Thyroid gland (tissue), 4 donors: ENCODE measurements around the gene EFNA4. TPM values are rescaled to one million over a fixed set of nuclear protein-coding genes. Genes with fewer than 3 reads are reported as not detected.

Experiments
- DNase-seq, 2 donors: peaks; one replicate each; pipeline ENCODE4 v3.0.0-alpha.2; 2019
- H3K27ac ChIP-seq, 3 donors: fragments of 200-600 bp; sonication (generic); 1 replicate in 2 of 3; 2 replicates in 1 of 3; pipeline ENCODE4 v1.5.1; 2016 to 2019; ENCODE audit warnings: mild to moderate bottlenecking in 1 of 3, moderate library complexity in 1 of 3
- H3K27me3 ChIP-seq: fragments of 200-600 bp; sonication (generic); one replicate; pipeline ENCODE4 v1.5.1; 2019
- H3K36me3 ChIP-seq, 2 donors: fragments of 200-600 bp; sonication (generic); one replicate each; pipeline ENCODE4 v1.5.1; 2016 to 2019
- H3K4me1 ChIP-seq, 2 donors: fragments of 200-600 bp; sonication (generic); one replicate each; pipeline ENCODE4 v1.5.1; 2017 to 2019
- H3K4me3 ChIP-seq, 3 donors: fragments of 200-600 bp; sonication (generic); replicated peaks in 1 of 3; 1 replicate in 2 of 3; 2 replicates in 1 of 3; pipeline ENCODE4 v1.5.1; 2016; ENCODE audit warnings: mild to moderate bottlenecking in 1 of 3
- H3K9me3 ChIP-seq: fragments of 200-600 bp; sonication (generic); one replicate; pipeline ENCODE4 v1.5.1; 2017
- CTCF ChIP-seq, 6 experiments: fragments of 200-600 bp in 3 of 6; fragments of 450-650 bp in 3 of 6; sonication (generic) in 3 of 6; IDR thresholded peaks; one replicate each; pipeline ENCODE4 v1.5.1; 2016 to 2019; ENCODE audit warnings: antibody characterized with exemption in 6 of 6, mild to moderate bottlenecking in 2 of 6, inconsistent platforms in 1 of 6, moderate library complexity in 1 of 6
- POLR2A ChIP-seq, 2 donors: fragments of 450-650 bp; IDR thresholded peaks; one replicate each; pipeline ENCODE4 v1.6.1; 2017; ENCODE audit warnings: antibody characterized with exemption in 2 of 2, mild to moderate bottlenecking in 2 of 2, moderate library complexity in 1 of 2
- WGBS, 2 donors: methylation state at CpG; one replicate each; pipeline ENCODE4 v1.1.5; 2017; 5-methylcytosine and 5-hydroxymethylcytosine counted together
- intact Hi-C: fragments of 100-400 bp; cut with DNase I; formaldehyde crosslinking; loops from one replicate; pipeline ENCODE4 v1.15.1; 2023
- total RNA-seq, 4 donors: library from RNA; depleted of rRNA; stranded (reverse); fragments of >200 nt; gene quantifications; one replicate each; pipeline ENCODE4 v1.2.3, GENCODE V29; 2016

EFNA4 gene
- total RNA-seq, 4 donors from 2014 or later: 7.5 to 13.1 (median 9.9) TPM

DNA sequence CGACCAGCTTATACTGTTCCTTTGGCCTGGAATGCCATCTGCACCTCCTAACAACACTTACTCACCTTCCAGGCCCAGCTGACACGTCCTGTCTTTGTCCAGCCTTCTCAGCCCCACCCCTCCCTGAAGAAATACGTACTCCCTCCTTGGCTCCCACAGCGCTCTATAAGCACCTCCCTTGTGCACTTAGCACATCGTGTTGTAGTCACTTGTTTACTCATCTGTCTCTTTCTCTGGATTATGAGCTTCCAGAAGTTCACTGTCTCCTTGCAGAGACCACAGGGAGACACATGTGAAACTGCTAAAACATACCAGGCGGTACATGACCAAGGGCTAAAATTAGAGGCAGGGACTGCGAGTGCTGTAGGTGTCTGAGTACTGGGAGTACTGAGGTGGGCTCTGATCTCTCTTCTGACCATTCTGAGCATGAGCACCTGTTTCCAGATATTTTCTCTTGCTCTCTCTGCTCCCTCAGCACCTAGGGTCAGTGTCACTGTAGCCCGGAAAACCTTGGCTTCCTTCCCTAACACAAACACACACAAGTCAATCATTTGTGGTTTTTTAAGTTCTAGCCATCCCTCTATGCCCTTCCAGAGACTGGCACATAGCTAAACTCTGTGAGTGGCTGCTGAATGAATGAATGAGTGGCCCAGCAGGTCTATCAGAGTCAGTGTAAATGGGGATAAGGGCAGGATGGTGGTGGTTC is 24.8 kb upstream of the EFNA4 start:
- intact Hi-C loops: no loop called here
- peaks cover 0 to 18% of the 10 kb centered on the region in 2 donors for H3K4me1 ChIP-seq
- H3K27me3 ChIP-seq: no peaks in the 10 kb centered on the region
- H3K9me3 ChIP-seq: no peaks in the 10 kb centered on the region
- peak; percentile 48 to 56 for DNase-seq
- no peak for TF ChIP-seq POLR2A (IDR thresholded peaks at IDR 0.05)
- no peaks in the 10 kb centered on the region for H3K36me3 ChIP-seq
- H3K27ac ChIP-seq: no peak overlapping the region
- WGBS, 2 donors: 49 to 57% methylated on average over 8 of the region's 8 CpGs
- no peak overlapping the region for H3K4me3 ChIP-seq

- H3K27ac ChIP-seq: no peak overlapping the region
- H3K4me1 ChIP-seq: peaks cover 0 to 18% of the 10 kb centered on the region in 2 donors
- DNase-seq: no peak
- no peak overlapping the region for H3K4me3 ChIP-seq
- intact Hi-C loops: no loop called here
- TF ChIP-seq CTCF (IDR thresholded peaks at IDR 0.05) (no peak), POLR2A (IDR thresholded peaks at IDR 0.05) (no peak)
- H3K27me3 ChIP-seq: no peaks in the 10 kb centered on the region
- WGBS, 2 donors: 77 to 78% methylated on average over 2 to 3 of the region's 4 CpGs
- no peaks in the 10 kb centered on the region for H3K36me3 ChIP-seq
- no peaks in the 10 kb centered on the region for H3K9me3 ChIP-seq
These were observed 24.3 kb upstream of the EFNA4 start for GRCh38 chr1:155039308-155039669.

DNA sequence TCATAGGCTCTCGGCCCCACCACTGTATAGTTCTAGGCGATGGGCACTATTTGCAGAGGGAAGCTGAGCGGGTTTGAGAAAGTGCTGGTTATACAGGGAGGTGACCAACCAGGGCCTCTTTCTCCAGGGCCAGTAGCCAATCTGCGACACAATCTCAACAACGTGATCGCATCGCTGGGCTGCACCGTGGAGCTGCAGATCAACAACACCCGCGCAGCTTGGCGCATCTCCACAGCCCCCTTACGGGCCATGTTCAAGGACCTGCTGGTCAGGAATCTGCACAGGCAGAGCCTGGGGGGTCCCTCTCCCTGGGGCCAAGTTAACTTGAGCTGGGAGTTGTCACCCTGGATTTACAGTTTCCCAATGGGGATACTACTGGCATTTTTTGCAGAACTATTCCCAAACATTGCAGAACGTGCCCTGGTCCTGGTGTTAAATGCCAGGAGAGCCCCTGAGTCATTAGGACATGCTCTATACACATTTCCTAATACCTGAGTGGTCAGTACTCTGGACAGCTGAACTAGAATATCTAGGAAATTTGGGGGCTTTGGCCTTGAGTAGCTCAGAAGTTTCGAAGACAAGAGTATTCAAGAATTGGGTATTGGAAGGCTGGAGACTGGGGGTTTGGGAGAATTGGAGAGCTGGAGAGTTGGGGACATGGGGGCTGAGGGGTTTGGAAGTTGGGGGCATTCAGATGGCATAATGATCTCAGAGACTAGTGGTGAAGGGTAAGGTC is 23.0 kb upstream of the EFNA4 start:
- Histone ChIP-seq H3K27ac (no peak overlapping the region), H3K27me3 (no peaks in the 10 kb centered on the region), H3K4me3 (no peak overlapping the region), H3K4me1 (peaks cover 0 to 28% of the 10 kb centered on the region in 2 donors), H3K36me3 (no peaks in the 10 kb centered on the region), H3K9me3 (no peaks in the 10 kb centered on the region)
- TF ChIP-seq CTCF (IDR thresholded peaks at IDR 0.05): no peak
- no peak for TF ChIP-seq POLR2A (IDR thresholded peaks at IDR 0.05)
- peak; percentile 44 to 56 for DNase-seq
- intact Hi-C loops: no loop called here
- WGBS, 2 donors: 63 to 75% methylated on average over 13 to 14 of the region's 14 CpGs

DNA sequence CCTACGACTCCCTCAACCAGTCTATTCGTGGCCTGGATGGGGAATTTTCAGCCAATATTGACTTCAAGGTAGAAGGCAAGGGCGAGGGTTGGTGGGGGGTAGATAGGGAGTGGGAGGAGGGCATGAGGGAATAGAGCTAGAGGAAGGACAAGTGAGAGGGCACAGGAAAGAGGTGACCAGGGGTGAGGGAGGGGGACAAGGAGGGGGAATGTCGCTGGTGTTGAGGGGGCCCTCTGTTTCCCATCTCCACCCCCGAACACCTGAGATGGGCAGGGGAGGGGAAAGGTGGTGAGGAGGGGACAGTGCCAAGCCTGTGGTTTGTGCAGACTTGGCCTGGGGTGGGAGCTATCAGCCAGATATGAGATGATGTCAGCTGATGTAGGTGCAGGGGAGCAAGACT is 20.8 kb upstream of the EFNA4 start:
- Histone ChIP-seq H3K9me3 (no peaks in the 10 kb centered on the region), H3K36me3 (no peaks in the 10 kb centered on the region), H3K4me3 (no peak overlapping the region), H3K27ac (no peak overlapping the region), H3K27me3 (no peaks in the 10 kb centered on the region), H3K4me1 (peaks cover 0 to 26% of the 10 kb centered on the region in 2 donors)
- intact Hi-C loops: no loop called here
- DNase-seq: no peak
- TF ChIP-seq CTCF (IDR thresholded peaks at IDR 0.05) (no peak), POLR2A (IDR thresholded peaks at IDR 0.05) (no peak)
- 84 to 90% methylated on average over 5 of the region's 5 CpGs for WGBS, 2 donors

GRCh38 chr1:155043301-155043702 is 20.2 kb upstream of the EFNA4 start:
- DNase-seq: no peak
- TF ChIP-seq CTCF (IDR thresholded peaks at IDR 0.05) (no peak), POLR2A (IDR thresholded peaks at IDR 0.05) (no peak)
- H3K9me3 ChIP-seq: no peaks in the 10 kb centered on the region
- H3K36me3 ChIP-seq: no peaks in the 10 kb centered on the region
- no peak overlapping the region for H3K27ac ChIP-seq
- H3K27me3 ChIP-seq: no peaks in the 10 kb centered on the region
- no peak overlapping the region for H3K4me3 ChIP-seq
- 78 to 82% methylated on average over 4 to 11 of the region's 12 CpGs for WGBS, 2 donors
- peaks cover 0 to 21% of the 10 kb centered on the region in 2 donors for H3K4me1 ChIP-seq
- intact Hi-C loops: no loop called here
